NCI-H187 (cell line): ENCODE results near the gene PPFIA2.
"Not testable (repeated sequence)": the region's sequence is repeated elsewhere in the genome, so short reads cannot be mapped to it uniquely, and the experiment has no call there.

Source experiments
- DNase-seq, 2 experiments: peaks; one replicate each; lab custom pipeline; 2025; lab: John Stamatoyannopoulos, UW

The PPFIA2 gene

DNA sequence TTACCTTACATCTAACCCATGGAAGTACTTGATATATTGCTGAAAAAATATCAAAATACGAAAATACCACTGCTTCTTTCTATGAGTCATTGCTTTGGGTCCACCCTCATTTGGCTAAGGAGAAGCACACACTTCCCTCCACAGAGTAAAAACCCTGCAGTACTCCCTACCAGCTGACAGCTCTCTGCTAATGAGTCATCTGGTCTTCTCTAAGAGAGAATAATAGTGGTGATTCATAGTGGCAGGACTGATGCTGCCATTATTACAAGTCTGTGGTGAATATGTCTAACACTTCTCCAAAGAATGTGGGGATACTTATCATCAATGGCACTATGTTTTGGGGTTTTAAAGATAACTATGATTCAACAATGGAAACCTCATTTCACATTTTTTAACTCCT, 90.7 kb downstream of the PPFIA2 start:
- no peak for DNase-seq

DNA sequence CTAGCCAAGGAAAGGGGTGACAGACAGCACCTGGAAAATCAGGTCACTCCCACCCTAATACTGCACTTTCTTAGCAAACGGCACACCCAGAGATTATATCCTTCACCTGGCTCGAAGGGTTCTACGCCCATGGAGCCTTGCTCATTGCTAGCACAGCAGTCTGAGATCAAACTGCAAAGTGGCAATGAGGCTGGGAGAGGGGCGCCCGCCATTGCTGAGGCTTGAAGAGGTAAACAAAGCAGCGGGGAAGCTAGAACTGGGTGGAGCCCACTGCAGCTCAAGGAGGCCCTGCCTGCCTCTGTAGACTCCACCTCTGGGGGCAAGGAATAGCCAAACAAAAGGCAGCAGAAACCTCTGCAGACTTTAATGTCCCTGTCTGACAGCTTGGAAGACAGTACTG, 99.8 kb downstream of the PPFIA2 start:
- DNase-seq, result not testable (repeated sequence)

DNA sequence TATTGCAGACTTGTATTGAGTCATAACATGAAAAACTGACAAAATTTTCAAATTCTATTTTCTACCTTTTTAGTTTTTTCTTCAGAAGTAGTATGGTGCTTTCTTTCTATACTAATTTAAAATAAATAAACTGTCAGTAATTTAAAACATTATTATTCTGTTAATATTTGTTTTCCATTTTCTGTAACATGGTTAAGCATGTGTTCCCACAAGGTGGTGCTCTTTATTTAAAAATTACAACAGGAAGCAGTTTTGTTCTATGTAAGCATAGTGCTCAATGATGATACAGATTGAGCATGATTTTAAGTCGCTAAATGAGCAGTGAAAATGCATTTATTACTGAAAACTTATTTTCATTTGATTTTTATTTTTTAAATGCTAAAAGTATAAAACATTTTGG, 114.6 kb downstream of the PPFIA2 start:
- no peak for DNase-seq

DNA sequence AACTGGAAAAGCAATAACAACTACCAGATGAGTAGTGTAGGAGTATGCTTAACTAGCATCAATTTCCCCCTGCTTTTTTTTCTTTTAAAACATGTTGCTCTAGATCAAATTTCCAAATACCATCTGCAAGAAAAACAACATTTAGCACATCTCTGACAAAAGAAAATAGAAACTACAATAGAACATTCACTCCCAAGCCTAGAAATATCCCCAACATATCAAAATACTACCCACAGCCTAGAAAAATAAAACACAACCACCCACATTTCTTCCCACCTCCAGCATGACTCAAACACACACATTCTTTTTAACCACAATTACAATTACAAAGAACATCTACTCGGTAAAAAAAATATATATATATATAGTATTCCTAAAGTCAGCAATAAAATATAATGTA, 120.0 kb downstream of the PPFIA2 start:
- DNase-seq, result no peak

DNA sequence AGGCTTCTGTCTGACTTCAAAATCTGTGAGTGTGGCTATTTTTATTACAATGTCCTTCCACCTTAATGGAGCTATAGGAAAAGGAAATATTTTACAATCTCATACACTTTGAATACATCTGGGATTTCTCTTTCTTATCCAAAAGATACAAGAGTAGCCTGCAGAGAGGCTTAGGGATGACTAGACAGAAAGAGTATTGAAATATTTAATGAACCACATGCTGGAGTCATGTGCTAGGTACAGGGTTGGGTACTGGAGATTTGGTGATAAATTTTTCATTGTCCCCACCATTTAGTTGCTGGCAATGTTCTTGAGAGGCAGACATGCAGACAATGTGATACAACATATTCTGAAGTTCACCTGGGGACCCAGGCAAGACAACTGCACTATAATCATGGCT, 126.0 kb downstream of the PPFIA2 start:
- no peak for DNase-seq

DNA sequence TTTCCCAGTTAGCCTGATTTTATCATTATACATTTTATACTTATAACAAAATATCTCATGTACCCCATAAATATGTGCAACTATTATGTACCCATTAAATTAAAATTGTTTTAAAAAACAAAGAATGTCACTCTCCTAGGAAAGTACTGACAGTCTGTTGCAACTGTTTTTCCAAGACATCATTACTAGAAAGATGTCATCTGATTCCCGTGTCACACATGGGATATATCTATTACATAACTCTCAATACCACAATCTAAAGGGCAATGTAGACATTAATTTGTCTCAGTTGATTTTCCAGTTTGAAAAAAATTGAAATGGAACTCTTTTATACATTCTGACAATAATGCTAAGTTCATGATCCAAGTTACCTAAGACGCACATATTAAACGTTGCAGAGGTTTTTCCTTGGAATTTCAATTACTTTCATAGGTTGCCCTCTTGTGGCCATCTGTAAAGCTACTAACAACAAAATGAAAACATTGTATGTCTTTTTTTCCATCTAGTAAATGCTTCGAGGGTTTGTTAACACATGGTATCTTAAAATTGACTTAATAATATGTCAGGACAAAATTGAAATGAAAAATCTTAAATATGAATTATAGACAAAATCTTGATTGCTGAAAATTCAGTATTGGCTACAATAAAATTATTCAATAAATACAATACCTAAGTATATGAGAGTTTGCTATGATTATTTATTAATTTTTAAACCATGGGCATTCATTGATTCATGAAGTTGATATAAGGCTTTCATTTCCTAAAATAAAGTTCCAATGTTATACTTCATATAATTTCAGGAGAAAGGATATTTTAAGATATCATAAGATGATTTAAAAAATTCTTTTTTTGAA, 131.6 kb downstream of the PPFIA2 start:
- DNase-seq, result peak; percentile 10 to 23

DNA sequence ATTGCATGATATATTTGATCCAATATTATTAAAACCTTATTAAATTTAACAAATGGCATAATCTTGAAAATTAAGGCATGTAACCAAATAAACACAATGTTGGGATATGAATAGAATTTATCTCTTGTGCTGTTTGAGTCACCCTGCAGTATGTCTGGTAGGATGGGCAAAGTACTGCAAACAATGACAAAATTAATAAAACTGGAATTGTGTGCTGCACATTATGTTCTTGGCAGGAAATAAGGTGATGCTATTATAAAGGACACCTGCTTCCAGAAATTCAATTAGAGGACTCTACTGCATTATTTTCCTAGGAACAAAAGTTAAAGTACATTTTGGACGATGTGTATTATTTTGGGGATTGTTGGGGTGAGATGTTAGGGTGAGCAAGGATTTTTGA, 132.7 kb downstream of the PPFIA2 start:
- DNase-seq, result no peak

DNA sequence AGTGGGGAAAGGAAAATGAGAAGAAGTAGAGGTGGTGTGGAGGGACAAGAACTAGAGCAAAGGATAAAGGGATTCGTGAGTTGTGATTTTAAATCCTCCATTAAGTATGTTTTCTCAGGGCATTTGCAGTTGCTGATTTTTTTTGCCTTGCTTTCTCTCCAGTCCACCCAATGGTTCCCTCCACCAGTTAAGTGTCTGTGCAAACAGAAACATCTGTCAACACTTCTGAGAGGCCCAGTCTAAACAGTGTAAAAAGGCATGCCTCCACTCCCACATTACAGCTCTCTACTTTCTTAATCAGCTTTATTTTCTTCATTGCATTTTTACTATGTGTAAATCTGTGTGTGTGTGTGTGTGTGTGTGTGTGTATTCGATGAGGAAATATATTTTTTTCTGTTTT, 141.2 kb downstream of the PPFIA2 start:
- DNase-seq, result no peak

DNA sequence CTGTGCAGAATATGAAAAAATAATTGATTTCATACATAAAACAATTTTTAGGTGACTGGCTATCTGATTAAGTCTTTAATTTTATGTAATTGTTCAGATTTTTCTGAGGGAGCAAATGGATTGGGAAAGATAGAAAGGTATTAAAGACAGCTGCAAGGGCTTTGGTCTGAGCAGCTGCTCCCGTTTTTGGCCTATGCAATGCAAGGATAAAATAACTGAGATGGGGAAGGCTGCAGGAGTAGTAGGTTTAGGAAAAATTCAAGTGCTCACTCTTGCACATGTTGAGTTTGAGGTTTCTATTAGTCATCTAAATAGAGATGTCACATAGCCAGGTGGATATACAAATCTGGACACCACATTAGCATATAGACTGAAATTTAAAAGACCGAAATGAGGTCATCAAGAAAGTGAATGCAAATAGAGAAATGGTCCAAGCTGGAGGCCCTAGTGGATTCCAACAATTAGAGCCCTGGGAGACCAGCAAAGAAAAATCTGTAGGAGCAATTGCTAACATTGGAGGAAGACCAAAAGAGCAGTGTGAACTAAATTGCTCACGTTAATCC, 144.0 kb downstream of the PPFIA2 start:
- DNase-seq, result no peak

DNA sequence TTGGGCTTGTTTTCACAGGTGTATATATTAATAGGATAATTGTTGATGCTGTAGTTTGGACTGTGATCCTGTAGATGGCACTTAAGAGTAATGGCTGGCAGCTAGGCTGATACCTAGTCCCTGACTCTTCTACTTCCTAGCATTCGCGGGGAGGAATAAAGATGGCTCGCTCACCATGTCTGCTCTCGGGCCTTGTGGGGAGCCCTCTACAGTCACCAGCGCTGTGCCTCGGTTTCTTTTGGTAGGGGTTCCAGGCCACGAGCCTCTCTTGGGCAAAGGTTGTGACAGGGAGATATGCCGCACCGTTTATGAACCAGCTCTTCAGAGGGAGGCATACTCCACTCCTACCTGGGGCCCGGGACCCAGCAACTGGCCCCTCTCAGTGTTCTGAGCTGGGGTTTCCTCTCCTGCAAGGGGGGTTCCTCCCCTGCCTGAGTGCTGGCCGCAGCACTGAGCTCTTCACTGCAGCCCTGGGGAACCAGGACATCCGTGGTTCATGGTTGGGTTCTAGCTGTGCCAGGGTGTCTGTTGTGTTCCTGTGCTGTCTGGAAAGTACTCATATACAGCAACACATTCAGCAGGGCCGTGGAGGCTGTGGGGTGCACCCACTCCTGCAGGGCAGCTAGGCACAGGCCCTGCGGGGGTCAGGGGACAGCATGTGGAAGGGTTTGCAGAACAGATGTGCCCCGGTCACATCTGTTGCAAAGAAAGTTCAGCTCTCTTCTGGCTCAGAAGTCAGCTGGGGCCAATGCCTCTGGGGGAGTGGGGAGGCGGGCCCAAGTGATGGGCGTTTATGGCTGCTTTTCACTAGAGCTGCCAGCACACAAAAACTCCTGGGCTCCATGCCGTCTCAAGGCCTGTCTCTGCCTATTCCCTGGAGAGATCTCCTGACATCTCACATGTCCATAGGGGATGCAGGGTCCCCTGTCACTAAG, 147.9 kb downstream of the PPFIA2 start:
- peak in 1 of 2 experiments; percentile 3 for DNase-seq

DNA sequence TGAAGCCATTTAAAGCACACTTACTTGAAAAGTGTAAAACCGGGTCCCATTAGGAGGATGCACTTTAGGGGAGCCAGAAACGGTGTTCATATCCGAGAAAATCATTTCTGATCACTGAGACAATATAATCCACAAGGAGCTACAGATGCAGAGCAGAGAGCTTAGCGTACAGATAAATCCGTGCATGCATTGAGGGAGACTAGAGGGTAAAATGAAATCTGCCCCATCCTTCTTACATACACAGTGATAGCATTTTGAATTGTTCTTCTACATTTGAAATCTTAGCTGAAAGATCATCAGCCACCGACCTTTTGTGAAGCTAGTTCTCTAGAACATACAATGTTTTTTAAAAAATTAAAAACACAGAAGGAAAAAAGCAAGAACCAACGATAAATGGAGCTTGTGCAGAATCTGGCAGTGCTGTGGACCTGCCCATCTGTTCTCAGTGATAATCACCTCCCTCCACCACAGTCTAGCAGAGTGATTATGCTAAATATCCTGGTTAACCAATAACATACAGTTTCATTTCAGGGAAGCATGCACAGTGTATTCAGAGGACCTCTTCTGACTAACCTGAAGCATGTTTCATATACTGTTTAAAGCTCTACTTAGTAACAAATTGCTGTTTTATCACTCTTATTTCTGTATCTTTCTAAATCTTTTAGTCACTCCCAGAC, 161.1 kb downstream of the PPFIA2 start:
- DNase-seq, result no peak

DNA sequence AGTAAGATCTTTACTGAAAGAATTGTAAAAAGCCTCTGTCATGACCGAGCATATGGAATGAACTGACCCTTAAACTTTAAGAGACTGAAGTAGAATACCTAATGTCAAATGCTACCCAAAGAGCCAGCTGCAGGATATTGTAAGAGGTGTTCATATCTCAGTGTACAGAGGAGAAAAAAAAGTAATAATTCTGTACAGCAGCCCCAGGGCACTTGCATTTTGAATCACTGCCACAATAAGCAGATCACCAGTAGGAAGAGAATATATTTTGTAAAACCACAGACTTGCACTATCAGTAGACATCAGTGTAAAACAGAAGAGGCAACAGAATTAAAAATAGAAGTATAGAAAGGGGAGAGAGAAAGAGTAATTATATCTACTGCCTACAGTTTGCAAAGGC, 162.6 kb downstream of the PPFIA2 start:
- DNase-seq, result no peak

DNA sequence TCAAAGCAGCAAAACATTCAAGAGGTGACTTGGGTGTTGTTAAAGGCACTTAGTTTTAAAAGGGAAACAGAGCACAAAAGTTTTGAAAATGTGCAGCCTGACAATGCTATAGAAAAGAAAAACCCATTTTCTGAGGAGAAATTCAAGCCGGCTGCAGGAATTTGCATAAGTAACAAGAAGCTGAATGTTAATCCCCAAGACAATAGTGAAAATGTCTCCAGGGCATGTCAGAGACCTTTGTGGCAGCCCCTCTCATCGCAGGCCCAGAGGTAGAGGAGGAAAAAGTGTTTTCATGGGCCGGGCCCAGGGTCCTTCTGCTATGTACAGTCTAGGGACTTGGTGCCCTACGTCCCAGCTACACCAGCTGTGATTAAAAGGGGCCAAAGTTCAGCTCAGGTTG, 167.9 kb downstream of the PPFIA2 start:
- no peak for DNase-seq

DNA sequence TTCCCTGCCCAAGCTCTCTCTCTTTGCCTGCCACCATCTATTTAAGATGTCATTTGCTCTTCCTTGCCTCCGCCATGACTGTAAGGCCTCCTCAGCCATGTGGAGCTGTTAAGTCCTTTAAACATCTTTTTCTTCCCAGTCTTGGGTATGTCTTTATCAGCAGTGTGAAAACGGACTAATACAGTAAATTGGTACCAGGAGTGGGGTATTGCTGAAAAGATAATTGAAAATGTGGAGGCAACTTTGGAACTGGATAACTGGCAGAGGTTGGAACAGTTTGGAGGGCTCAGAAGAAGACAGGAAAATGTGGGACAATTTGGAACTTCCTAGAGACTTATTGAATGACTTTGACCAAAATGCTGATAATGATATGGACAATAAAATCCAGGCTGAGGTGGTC, 168.4 kb downstream of the PPFIA2 start:
- not testable (repeated sequence) for DNase-seq

DNA sequence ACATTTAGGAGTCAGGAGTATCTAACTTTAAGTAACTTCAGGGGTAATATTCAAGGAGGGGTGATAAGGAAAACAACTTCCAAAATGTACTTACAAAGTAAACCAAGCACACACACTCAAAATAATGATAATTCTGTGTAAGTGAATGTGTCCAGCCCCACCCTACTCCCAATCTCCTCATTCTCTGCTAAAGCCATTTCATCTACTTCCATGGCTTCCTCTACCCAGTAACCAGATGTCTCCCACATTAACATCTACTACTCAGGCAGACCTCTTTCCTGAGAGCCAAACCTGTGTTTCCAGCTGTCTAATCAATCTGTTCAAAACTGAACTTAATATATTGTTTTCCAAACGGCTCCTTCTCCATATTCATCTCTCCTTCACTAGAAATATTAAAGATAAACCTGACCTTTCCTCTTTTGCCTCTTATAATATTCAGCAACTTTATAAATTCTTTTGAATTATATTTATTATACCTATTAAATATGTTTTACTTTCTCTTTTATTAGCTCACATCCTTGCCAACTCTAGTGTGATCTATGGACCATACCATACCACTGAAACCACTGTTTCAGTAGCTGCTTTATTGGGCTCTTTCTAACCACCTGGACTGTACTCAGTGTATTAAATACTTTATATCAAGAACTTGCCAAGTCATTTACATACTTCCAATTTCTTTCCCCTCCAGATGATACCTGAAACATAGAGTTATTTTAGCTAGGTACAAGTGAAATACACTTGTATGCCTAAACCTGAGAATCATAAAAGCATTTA, 170.7 kb downstream of the PPFIA2 start:
- no peak for DNase-seq

DNA sequence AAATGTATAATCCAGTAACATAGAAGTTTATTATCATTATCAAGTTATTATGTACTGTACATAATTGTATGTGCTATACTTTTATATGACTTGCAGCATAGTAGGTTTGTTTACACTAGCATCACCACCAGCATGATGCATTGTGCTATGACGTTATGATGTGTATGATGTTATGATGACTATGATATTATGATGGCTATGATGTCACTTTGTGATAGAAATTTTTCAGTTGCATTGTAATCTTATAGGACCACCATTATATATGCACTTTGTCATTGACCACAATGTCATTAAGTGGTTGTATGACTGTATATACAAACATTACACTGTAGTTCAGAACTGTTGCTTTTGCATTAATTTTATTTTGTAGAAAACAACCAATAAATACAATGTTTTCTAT, 173.4 kb downstream of the PPFIA2 start:
- DNase-seq, result no peak

DNA sequence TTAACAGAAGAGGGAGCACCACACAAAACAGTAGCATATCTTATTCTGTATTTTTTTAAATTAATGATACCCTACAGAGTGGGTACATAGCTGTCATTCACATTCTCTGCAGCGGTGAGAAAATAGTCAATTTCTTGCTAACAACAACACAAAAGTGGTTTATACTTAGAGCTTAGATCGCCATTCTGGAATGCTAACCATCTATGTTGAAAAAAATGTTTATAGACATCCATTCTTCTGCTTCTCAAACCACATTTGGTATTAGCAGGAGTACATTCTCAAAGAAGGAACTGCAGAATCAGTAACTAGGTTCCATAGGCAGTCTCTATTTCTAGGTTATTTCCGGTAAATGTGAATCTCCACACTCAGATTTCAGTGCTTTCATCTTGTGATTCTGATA, 185.9 kb downstream of the PPFIA2 start:
- no peak for DNase-seq

DNA sequence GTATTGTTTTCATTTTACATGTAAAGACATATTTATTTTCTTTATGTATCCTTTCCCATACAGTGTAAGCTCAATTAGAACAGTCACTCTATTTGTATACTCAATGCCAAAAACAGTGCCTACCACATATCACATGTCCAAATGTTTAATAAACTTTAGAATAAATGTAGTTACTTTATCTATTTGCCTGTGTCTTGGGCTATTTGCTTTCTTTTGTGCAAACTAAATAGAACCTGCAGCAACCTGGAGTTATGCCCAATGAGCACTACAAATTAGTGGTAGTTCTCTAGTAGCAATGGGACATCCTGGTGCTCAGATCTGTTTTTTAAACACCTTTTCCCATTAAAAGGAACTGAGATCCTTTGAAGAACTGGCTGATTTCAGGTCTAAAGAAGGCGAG, 186.7 kb downstream of the PPFIA2 start:
- DNase-seq, result no peak

DNA sequence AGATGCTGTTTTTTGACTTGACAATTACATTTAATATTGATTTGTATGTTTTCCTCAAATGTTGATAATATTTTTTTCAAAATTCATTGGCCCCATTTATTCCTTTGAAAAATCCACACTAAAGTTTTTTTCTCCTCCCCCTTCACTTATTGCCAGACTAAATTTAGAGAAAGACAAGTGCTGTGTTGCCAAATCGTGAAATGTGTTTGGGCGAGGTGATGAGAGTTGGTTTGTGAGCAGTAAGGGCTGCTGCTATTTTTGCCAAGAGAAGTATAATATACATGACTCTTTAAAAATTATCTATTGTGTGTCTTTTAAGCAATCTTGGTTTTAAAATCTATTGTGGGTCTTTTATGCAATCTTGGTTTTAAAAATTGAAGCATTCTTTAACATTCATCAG, 188.9 kb downstream of the PPFIA2 start:
- DNase-seq, result no peak

DNA sequence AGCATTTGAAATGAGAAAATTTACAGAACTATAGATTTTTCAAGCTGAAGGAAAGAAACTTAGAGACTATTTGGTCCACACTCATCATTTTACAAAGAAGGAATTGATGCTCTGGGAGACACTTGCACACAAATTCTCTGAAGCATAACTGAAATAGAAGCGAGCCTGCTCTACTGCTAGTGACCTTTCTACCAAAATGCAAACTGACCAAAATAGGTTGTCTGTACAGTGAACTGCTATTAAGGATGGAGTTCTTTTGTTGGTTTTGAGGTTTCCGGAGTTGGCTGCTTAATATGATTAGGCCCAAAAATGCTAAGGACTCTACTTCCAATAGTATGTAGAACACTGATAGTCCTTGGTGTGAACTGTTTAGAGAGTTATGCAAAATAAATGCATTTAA, 194.9 kb downstream of the PPFIA2 start:
- DNase-seq, result no peak

DNA sequence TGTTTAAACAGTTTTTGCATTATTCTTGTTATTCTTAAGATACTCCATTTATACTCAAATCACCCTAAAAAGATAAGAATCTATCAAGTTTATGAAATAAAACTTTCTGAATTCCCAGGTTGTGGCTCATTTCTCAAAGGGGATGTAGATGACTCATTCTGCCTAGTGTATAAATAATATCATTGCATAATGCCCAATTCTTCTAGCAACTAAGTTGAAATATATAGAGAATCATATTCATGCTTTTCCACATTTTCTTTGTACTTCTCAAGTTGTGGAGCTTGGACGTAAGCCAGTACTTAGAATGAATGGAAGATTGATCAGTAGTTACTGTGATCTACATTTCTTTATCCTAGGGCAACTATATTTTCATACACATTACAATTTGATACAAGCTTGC, 201.1 kb downstream of the PPFIA2 start:
- DNase-seq, result no peak
